Hepatocyte (in vitro differentiated cells): Measurements from ENCODE around the gene VPS26C.

Source experiments
- EZH2 ChIP-seq: fragments of 200-600 bp; sonication (generic); IDR thresholded peaks from 2 replicates; pipeline ENCODE4 v1.6.1; 2016; ENCODE audit warnings: antibody characterized with exemption, mild to moderate bottlenecking, borderline replicate concordance
- EZH2phosphoT487 ChIP-seq: fragments of 200-600 bp; sonication (generic); IDR thresholded peaks from one replicate; pipeline ENCODE4 v1.6.1; 2018; ENCODE audit warnings: antibody characterized with exemption, mild to moderate bottlenecking, low read depth, moderate library complexity; ENCODE audit not compliant: unreplicated experiment, severe bottlenecking
- TF ChIP-seq, protein P1 (sequence below): fragments of 200-600 bp; sonication (generic); IDR thresholded peaks from 2 replicates; pipeline ENCODE4 v1.5.1; 2016; ENCODE audit warnings: antibody characterized with exemption, mild to moderate bottlenecking; ENCODE audit not compliant: poor library complexity

DNA sequence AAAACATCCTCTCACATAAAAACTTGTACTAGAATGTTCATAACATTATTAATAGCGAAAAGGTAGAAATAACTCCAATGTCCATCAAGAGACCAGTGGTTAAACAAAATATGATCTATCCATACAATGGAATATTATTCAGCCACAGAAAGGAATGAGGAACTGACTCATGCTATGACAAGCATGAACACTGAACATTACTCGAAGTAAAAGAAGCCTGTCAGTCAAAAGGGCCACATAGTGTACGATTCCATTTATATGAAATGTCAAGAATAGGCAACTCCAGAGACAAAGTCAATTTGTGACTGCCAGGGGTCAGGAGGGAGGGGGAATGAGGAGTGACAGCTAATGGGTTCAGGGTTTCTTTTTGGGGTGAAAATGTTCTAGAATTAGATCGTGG, 2.3 kb downstream of the VPS26C start:
- TF ChIP-seq, protein P1, sequence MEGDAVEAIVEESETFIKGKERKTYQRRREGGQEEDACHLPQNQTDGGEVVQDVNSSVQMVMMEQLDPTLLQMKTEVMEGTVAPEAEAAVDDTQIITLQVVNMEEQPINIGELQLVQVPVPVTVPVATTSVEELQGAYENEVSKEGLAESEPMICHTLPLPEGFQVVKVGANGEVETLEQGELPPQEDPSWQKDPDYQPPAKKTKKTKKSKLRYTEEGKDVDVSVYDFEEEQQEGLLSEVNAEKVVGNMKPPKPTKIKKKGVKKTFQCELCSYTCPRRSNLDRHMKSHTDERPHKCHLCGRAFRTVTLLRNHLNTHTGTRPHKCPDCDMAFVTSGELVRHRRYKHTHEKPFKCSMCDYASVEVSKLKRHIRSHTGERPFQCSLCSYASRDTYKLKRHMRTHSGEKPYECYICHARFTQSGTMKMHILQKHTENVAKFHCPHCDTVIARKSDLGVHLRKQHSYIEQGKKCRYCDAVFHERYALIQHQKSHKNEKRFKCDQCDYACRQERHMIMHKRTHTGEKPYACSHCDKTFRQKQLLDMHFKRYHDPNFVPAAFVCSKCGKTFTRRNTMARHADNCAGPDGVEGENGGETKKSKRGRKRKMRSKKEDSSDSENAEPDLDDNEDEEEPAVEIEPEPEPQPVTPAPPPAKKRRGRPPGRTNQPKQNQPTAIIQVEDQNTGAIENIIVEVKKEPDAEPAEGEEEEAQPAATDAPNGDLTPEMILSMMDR = no peak
- TF ChIP-seq EZH2phosphoT487 = no peak
- TF ChIP-seq EZH2 = no peak
